Uterus (tissue), 4 donors: ENCODE results near the gene ZFYVE28. TPM values are rescaled to one million over a fixed set of nuclear protein-coding genes. Genes with fewer than 3 reads are reported as not detected.

ENCODE experiments used
- DNase-seq, 2 donors: peaks; one replicate each; pipeline ENCODE4 v3.0.0-alpha.2; 2019 to 2020
- H3K27ac ChIP-seq, 2 donors: fragments of 200-600 bp; sonication (generic); 1 replicate in 1 of 2; 2 replicates in 1 of 2; pipeline ENCODE4 v1.5.1; 2016 to 2018
- H3K27me3 ChIP-seq, 2 donors: fragments of 200-600 bp; sonication (generic); one replicate each; pipeline ENCODE4 v1.5.1; 2018 to 2019; ENCODE audit warnings: control low read depth in 1 of 2
- H3K36me3 ChIP-seq, 2 donors: fragments of 200-600 bp; sonication (generic); one replicate each; pipeline ENCODE4 v1.5.1; 2019; ENCODE audit warnings: control low read depth in 1 of 2
- H3K4me1 ChIP-seq, 2 donors: fragments of 200-600 bp; sonication (generic); one replicate each; pipeline ENCODE4 v1.5.1; 2018 to 2019; ENCODE audit warnings: control low read depth in 1 of 2
- H3K4me3 ChIP-seq, 2 donors: fragments of 200-600 bp; sonication (generic); 1 replicate in 1 of 2; 2 replicates in 1 of 2; pipeline ENCODE4 v1.5.1; 2018 to 2019; ENCODE audit warnings: mild to moderate bottlenecking in 1 of 2
- H3K9me3 ChIP-seq, 2 donors: fragments of 200-600 bp; sonication (generic); one replicate each; pipeline ENCODE4 v1.5.1; 2019; ENCODE audit warnings: control low read depth in 1 of 2
- POLR2A ChIP-seq, 2 donors: fragments of 450-650 bp; IDR thresholded peaks; one replicate each; pipeline ENCODE4 v1.6.1; 2016; ENCODE audit warnings: antibody characterized with exemption in 2 of 2, mild to moderate bottlenecking in 1 of 2, moderate library complexity in 1 of 2
- intact Hi-C: fragments of 100-400 bp; cut with DNase I; formaldehyde crosslinking; loops from one replicate; pipeline ENCODE4 v1.15.1; 2023; ENCODE audit warnings: low total_unique reads
- total RNA-seq, 4 donors: library from RNA; depleted of rRNA in 3 of 4; stranded (reverse); fragments of >200 nt in 3 of 4; gene quantifications; one replicate each; pipeline versions ENCODE4 v1.1.0 to v1.2.4, GENCODE V29; 2014 to 2023
- TF ChIP-seq, protein P1 (sequence below), 4 experiments: fragments of 200-600 bp in 2 of 4; fragments of 450-650 bp in 2 of 4; sonication (generic) in 2 of 4; IDR thresholded peaks; one replicate each; pipeline ENCODE4 v1.5.1; 2016 to 2019; ENCODE audit warnings: antibody characterized with exemption in 4 of 4, mild to moderate bottlenecking in 2 of 4, moderate library complexity in 1 of 4
- donor health status: DM: yes; HTN: yes; CAD: no.

The ZFYVE28 gene
- total RNA-seq, 4 donors from 2014 or later = 5.4 to 16.7 (median 13.4) TPM

DNA sequence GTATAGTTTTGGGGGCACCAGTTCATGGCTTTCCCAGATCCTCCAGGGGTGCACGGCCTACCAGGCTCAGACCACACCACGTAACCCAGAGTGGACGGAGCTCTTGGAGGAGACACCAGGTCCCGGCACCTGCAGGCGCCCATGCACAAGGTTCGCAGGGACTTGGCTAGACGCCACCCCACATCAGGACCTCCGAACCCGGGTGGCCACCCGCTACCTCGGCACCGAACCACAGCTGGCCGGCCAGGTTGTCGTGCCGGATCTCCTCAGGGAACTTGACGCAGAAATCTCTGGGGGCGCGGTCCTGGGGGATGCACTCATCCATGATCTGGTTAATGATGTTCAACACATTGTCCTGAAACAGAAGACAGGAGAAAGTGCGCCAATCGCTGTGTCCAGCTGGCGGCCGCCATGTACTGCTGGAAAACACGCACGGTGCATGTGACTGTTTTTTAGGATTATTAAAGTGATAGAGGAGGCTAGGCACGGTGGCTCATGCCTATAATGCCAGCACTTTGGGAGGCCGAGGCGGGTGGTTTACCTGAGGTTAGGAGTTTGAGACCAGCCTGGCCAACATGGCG, 77.1 kb downstream of the ZFYVE28 start:
- no peaks in the 10 kb centered on the region for H3K27me3 ChIP-seq
- intact Hi-C loops = no loop called here
- no peak overlapping the region for H3K27ac ChIP-seq
- H3K9me3 ChIP-seq = no peaks in the 10 kb centered on the region
- no peaks in the 10 kb centered on the region for H3K36me3 ChIP-seq
- no peak overlapping the region for H3K4me3 ChIP-seq
- no peaks in the 10 kb centered on the region for H3K4me1 ChIP-seq
- no peak for DNase-seq
- TF ChIP-seq POLR2A (IDR thresholded peaks at IDR 0.05) = no peak
- TF ChIP-seq, protein P1, sequence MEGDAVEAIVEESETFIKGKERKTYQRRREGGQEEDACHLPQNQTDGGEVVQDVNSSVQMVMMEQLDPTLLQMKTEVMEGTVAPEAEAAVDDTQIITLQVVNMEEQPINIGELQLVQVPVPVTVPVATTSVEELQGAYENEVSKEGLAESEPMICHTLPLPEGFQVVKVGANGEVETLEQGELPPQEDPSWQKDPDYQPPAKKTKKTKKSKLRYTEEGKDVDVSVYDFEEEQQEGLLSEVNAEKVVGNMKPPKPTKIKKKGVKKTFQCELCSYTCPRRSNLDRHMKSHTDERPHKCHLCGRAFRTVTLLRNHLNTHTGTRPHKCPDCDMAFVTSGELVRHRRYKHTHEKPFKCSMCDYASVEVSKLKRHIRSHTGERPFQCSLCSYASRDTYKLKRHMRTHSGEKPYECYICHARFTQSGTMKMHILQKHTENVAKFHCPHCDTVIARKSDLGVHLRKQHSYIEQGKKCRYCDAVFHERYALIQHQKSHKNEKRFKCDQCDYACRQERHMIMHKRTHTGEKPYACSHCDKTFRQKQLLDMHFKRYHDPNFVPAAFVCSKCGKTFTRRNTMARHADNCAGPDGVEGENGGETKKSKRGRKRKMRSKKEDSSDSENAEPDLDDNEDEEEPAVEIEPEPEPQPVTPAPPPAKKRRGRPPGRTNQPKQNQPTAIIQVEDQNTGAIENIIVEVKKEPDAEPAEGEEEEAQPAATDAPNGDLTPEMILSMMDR (IDR thresholded peaks at IDR 0.05) = no peak

DNA sequence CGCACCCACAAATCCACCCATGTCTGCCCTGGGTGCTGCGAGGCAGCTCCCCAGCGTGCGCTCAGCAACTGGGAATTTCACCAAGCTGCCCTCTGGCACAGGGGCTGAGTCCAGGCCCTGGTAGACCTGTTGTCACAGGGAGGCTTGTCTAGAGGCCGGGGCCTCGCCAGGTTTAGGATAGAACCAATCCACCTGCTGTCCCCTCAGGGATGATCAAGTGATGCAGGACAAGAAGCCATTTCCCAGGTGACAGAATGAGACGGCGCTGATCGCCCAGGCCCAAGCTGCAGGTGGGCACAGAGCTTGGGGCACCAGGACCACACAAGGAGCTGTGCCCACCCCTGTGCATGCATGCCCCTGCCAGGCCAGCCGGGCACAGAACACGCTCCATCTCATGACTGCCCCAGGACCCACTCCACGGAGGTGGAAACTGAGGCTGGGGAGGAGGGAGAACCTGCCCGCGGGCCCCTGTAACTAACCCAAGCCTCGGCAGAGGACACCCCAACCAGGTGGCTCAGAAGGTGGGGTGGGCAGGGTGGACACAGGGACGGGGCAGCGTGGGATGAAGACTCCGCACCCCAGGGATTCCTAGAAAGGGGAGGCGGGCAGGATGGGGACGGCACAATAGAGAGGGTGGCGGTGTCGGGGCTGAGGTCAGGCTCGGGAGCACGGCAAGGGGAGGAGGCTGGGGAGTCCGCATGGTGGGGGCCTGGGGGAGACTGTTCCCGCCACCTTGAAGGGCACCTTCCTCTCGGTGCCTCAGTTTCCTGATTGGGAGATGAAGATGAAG, 78.0 kb downstream of the ZFYVE28 start:
- Histone ChIP-seq H3K9me3 (no peaks in the 10 kb centered on the region), H3K27ac (no peak overlapping the region), H3K36me3 (no peaks in the 10 kb centered on the region), H3K4me3 (no peak overlapping the region), H3K4me1 (no peaks in the 10 kb centered on the region), H3K27me3 (no peaks in the 10 kb centered on the region)
- TF ChIP-seq, protein P1 (IDR thresholded peaks at IDR 0.05) = no peak
- TF ChIP-seq POLR2A (IDR thresholded peaks at IDR 0.05) = no peak
- intact Hi-C loops = no loop called here
- DNase-seq = peak in 1 of 2 donors; percentile 5

DNA sequence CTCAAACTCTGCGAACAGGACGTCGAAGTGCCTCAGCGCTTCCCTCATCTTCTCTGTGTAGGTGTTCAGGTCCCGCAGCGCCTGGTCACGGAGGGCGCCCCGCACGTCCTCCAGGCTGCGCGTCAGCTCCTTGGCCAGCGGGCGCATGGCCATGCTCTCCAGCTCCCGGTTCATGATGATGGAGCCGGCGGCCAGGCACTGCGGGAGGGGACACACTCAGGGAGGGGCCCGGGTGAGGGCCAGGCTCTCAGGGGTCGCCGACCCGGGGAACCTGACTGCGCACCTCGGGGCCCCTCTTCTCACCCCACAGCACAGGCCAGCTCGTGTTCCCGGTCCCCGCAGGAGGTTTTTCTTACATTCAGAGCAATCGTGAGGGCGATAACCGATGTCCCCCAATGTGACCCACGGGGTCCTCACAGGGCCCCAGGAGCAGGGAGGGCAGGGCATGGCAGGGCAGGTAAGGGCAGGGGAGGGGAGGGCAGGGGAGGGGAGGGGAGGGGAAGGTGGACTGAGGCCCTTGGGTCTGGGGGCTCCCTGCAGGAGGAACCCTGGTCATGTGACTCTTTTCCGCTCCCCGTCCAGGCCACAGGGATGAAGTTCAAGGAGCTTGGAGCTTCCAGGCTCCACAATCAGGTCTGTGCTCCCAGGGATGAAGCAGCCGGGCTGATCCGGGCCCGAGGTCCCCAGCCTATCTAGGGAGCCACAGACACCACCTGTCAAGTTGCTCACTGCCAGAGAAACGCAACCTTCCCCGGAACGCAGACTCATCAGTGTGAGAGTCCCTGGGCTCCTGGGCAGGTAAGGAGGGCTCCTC, 78.8 kb downstream of the ZFYVE28 start:
- TF ChIP-seq, protein P1 (IDR thresholded peaks at IDR 0.05) = no peak
- TF ChIP-seq POLR2A (IDR thresholded peaks at IDR 0.05) = no peak
- no peaks in the 10 kb centered on the region for H3K4me1 ChIP-seq
- no peaks in the 10 kb centered on the region for H3K27me3 ChIP-seq
- H3K36me3 ChIP-seq = no peaks in the 10 kb centered on the region
- intact Hi-C loops = no loop called here
- H3K9me3 ChIP-seq = no peaks in the 10 kb centered on the region
- no peak overlapping the region for H3K27ac ChIP-seq
- no peak for DNase-seq
- no peak overlapping the region for H3K4me3 ChIP-seq

DNA sequence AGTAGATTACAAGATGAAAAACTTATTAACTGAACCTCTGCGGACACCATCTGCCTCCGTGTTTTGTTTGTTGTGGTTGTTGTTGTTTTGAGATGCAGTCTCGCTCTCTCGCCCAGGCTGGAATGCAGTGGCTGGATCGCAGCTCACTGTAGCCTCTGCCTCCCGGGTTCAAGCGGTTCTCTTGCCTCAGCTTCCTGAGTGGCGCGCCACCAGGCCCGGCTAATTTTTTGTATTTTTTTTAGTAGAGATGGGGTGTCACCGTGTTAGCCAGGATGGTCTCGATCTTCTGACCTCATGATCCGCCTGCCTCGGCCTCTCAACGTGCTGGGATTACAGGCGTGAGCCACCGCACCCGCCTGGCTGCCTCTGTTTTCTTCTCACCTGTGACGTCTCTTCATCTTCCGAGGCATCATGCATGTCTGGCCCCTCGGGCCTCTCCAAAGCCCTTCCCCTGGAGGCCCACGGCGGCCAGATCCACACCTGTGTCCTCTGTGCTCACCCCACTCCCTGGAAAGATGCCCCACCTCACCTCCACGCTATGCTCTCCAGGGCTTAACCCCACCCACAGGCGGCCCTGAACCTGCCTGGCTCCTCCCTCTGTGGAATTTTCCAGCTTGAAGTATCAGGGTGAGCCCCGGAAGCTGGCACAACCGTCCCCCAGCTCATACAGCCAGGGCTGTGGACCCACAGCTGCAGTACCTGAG, 79.5 kb downstream of the ZFYVE28 start:
- no peak for DNase-seq
- Histone ChIP-seq H3K36me3 (no peaks in the 10 kb centered on the region), H3K27me3 (no peaks in the 10 kb centered on the region), H3K9me3 (no peaks in the 10 kb centered on the region), H3K4me3 (no peak overlapping the region), H3K27ac (no peak overlapping the region), H3K4me1 (no peaks in the 10 kb centered on the region)
- TF ChIP-seq, protein P1 (IDR thresholded peaks at IDR 0.05) = no peak
- TF ChIP-seq POLR2A (IDR thresholded peaks at IDR 0.05) = no peak
- intact Hi-C loops = no loop called here
